Activated T-helper 2 cell treated with anti-CD3 and anti-CD28 coated beads, Interferon-gamma antibody, Interleukin-2, Interleukin-4, amounts not matched to agents 10 μg/mL and 5 μg/mL and 100 μg/mL, durations not matched to agents 14 hours and 24 hours and 36 hours (primary cell): ENCODE measurements around the gene TDP1. TPM values are rescaled to one million over a fixed set of nuclear protein-coding genes. Genes with fewer than 3 reads are reported as not detected.

ENCODE experiments used
- DNase-seq: peaks from one replicate; pipeline ENCODE4 v3.0.0; 2021; ENCODE audit warnings: low spot score
- H3K27ac Mint-ChIP-seq: one replicate; pipeline ENCODE4 v1.8.0; 2021; ENCODE audit warnings: mixed read lengths
- H3K27me3 Mint-ChIP-seq: one replicate; pipeline ENCODE4 v1.8.0; 2021; ENCODE audit warnings: low read depth, mixed read lengths
- H3K36me3 Mint-ChIP-seq: one replicate; pipeline ENCODE4 v1.8.0; 2021; ENCODE audit warnings: low read depth, mixed read lengths
- H3K4me1 Mint-ChIP-seq: one replicate; pipeline ENCODE4 v1.8.0; 2021; ENCODE audit warnings: low read depth, mixed read lengths
- H3K4me3 Mint-ChIP-seq: one replicate; pipeline ENCODE4 v1.8.0; 2021; ENCODE audit warnings: low read depth, mild to moderate bottlenecking, moderate library complexity, mixed read lengths
- H3K9me3 Mint-ChIP-seq: one replicate; pipeline ENCODE4 v1.8.0; 2021; ENCODE audit warnings: mixed read lengths
- intact Hi-C: fragments of 100-400 bp; cut with micrococcal nuclease; formaldehyde crosslinking; loops from one replicate; pipeline ENCODE4 v1.15.1; 2023
- total RNA-seq: library from RNA; stranded (reverse); gene quantifications from 2 replicates; pipeline ENCODE4 v1.2.3, GENCODE V29; 2022

Gene TDP1
- total RNA-seq, 1 donor from 2014 or later: 97.5 TPM

GRCh38 chr14:89954070-89955021, 1.4 kb upstream of the TDP1 start, which contains the start of gene EFCAB11:
Gene EFCAB11 (minus strand): TSS chr14:89954730. CDS start chr14:89954660, 70 bp downstream.
- H3K36me3 Mint-ChIP-seq: peaks cover 30% of the 10 kb centered on the region
- peak within 1 kb of the TSS; percentile 87 for H3K4me3 Mint-ChIP-seq
- intact Hi-C loops: loop anchor here (1.0 to 10.0 kb wide), 8 partner anchors 9 to 1390 kb away; partner anchors contain the start of genes FOXN3, PSMC1, RPS6KA5 and ZC3H14
- no peaks in the 10 kb centered on the region for H3K27me3 Mint-ChIP-seq
- H3K4me1 Mint-ChIP-seq: peaks cover 43% of the 10 kb centered on the region
- peak within 1 kb of the TSS; percentile 81 for H3K27ac Mint-ChIP-seq
- no peaks in the 10 kb centered on the region for H3K9me3 Mint-ChIP-seq
- DNase-seq: peak; percentile 96

- H3K36me3 Mint-ChIP-seq: peaks cover 36% of the 10 kb centered on the region
- no peaks in the 10 kb centered on the region for H3K9me3 Mint-ChIP-seq
- DNase-seq: no peak
- H3K27ac Mint-ChIP-seq: peak overlapping the region; percentile 81
- H3K4me1 Mint-ChIP-seq: peaks cover 48% of the 10 kb centered on the region
- intact Hi-C loops: loop anchor here (1.0 to 10.0 kb wide), 8 partner anchors 10 to 1390 kb away; partner anchors contain the start of genes FOXN3, PSMC1, RPS6KA5 and ZC3H14
- no peaks in the 10 kb centered on the region for H3K27me3 Mint-ChIP-seq
- H3K4me3 Mint-ChIP-seq: peak overlapping the region; percentile 87
These were observed 544 bp upstream of the TDP1 start for GRCh38 chr14:89955022-89955744.

- H3K36me3 Mint-ChIP-seq: peaks cover 50% of the 10 kb centered on the region
- peaks cover 62% of the 10 kb centered on the region for H3K4me1 Mint-ChIP-seq
- H3K4me3 Mint-ChIP-seq: peak overlapping the region; percentile 89
- H3K27ac Mint-ChIP-seq: peak overlapping the region; percentile 97
- no peak for DNase-seq
- H3K9me3 Mint-ChIP-seq: no peaks in the 10 kb centered on the region
- no peaks in the 10 kb centered on the region for H3K27me3 Mint-ChIP-seq
- intact Hi-C loops: loop anchor here (2.0 to 10.0 kb wide), 8 partner anchors 48 to 1392 kb away; partner anchors contain the start of genes PSMC1, RPS6KA5 and ZC3H14
These were observed 908 bp downstream of the TDP1 start for GRCh38 chr14:89956661-89957009.

- DNase-seq: no peak
- Mint-ChIP-seq H3K27ac (peak overlapping the region; percentile 97), H3K9me3 (no peaks in the 10 kb centered on the region), H3K27me3 (no peaks in the 10 kb centered on the region), H3K4me3 (peak overlapping the region; percentile 89), H3K36me3 (peaks cover 57% of the 10 kb centered on the region), H3K4me1 (peaks cover 65% of the 10 kb centered on the region)
- intact Hi-C loops: loop anchor here (2.0 to 10.0 kb wide), 8 partner anchors 47 to 1393 kb away; partner anchors contain the start of genes PSMC1, RPS6KA5 and ZC3H14
These were observed 1.6 kb downstream of the TDP1 start for GRCh38 chr14:89957376-89957775.

- H3K9me3 Mint-ChIP-seq: no peaks in the 10 kb centered on the region
- H3K4me3 Mint-ChIP-seq: peak overlapping the region; percentile 89
- DNase-seq: no peak
- peak overlapping the region; percentile 97 for H3K27ac Mint-ChIP-seq
- intact Hi-C loops: loop anchor here (2.0 to 10.0 kb wide), 8 partner anchors 47 to 1393 kb away; partner anchors contain the start of genes PSMC1, RPS6KA5 and ZC3H14
- H3K4me1 Mint-ChIP-seq: peaks cover 64% of the 10 kb centered on the region
- no peaks in the 10 kb centered on the region for H3K27me3 Mint-ChIP-seq
- peaks cover 61% of the 10 kb centered on the region for H3K36me3 Mint-ChIP-seq
These were observed 2.1 kb downstream of the TDP1 start for GRCh38 chr14:89957791-89958190.

DNA sequence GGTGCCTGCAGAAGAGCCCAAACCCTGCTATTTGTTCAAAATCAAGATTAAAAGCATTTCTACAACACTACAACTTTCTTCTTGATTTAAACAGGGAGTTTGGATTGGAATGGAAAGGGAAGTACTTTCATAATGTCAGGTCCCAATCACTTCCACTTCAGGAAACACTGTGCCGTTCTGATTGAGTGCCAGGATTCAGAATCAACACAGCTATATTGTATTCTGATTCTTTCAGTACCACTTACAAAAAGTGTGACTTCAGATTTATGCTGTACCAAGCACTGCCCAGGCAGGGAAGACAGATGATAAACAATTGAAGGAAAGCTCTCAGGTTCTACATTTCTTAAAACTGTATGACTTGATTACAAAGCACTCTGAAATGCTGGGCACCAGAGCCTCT, 3.2 kb downstream of the TDP1 start:
- no peak overlapping the region for H3K27ac Mint-ChIP-seq
- peaks cover 73% of the 10 kb centered on the region for H3K36me3 Mint-ChIP-seq
- H3K4me3 Mint-ChIP-seq: peak overlapping the region; percentile 10
- peaks cover 56% of the 10 kb centered on the region for H3K4me1 Mint-ChIP-seq
- no peaks in the 10 kb centered on the region for H3K27me3 Mint-ChIP-seq
- DNase-seq: no peak
- no peaks in the 10 kb centered on the region for H3K9me3 Mint-ChIP-seq
- intact Hi-C loops: loop anchor here (5.0 to 10.0 kb wide), 6 partner anchors 98 to 1394 kb away; partner anchors contain the start of genes PSMC1, RPS6KA5 and ZC3H14

GRCh38 chr14:89959853-89960445, 4.2 kb downstream of the TDP1 start:
- DNase-seq: no peak
- peak overlapping the region; percentile 87 for H3K27ac Mint-ChIP-seq
- intact Hi-C loops: loop anchor here (5.0 to 10.0 kb wide), 6 partner anchors 97 to 1395 kb away; partner anchors contain the start of genes PSMC1, RPS6KA5 and ZC3H14
- H3K4me1 Mint-ChIP-seq: peaks cover 51% of the 10 kb centered on the region
- no peaks in the 10 kb centered on the region for H3K27me3 Mint-ChIP-seq
- no peaks in the 10 kb centered on the region for H3K9me3 Mint-ChIP-seq
- H3K4me3 Mint-ChIP-seq: peak overlapping the region; percentile 43
- H3K36me3 Mint-ChIP-seq: peaks cover 81% of the 10 kb centered on the region

GRCh38 chr14:89960914-89961313, 5.2 kb downstream of the TDP1 start:
- peak overlapping the region; percentile 87 for H3K27ac Mint-ChIP-seq
- no peak overlapping the region for H3K4me3 Mint-ChIP-seq
- no peaks in the 10 kb centered on the region for H3K9me3 Mint-ChIP-seq
- H3K36me3 Mint-ChIP-seq: peaks cover 90% of the 10 kb centered on the region
- no peaks in the 10 kb centered on the region for H3K27me3 Mint-ChIP-seq
- DNase-seq: no peak
- intact Hi-C loops: no loop called here
- peaks cover 54% of the 10 kb centered on the region for H3K4me1 Mint-ChIP-seq

DNA sequence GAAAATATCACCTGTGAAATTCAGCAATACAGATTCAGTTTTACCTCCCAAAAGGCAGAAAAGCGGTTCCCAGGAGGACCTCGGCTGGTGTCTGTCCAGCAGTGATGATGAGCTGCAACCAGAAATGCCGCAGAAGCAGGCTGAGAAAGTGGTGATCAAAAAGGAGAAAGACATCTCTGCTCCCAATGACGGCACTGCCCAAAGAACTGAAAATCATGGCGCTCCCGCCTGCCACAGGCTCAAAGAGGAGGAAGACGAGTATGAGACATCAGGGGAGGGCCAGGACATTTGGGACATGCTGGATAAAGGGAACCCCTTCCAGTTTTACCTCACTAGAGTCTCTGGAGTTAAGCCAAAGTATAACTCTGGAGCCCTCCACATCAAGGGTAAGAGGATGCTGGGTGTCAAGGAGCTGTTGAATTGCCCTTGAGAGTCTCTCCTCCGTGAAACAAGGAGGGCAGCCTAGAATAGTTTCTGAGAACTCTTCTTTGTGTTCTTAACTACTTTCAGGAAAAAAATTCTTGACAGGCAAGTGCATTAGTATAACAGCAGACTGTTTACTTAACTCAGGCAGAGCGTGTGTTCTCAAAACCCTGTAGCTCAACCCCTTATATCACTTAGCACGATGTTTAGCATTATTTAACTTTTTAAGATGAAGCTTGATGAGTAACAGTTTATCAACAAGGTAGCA, 7.7 kb downstream of the TDP1 start:
- Mint-ChIP-seq H3K27me3 (no peaks in the 10 kb centered on the region), H3K27ac (no peak overlapping the region), H3K4me1 (peaks cover 40% of the 10 kb centered on the region), H3K4me3 (no peak overlapping the region), H3K36me3 (peaks cover 87% of the 10 kb centered on the region), H3K9me3 (no peaks in the 10 kb centered on the region)
- intact Hi-C loops: no loop called here
- DNase-seq: no peak

DNA sequence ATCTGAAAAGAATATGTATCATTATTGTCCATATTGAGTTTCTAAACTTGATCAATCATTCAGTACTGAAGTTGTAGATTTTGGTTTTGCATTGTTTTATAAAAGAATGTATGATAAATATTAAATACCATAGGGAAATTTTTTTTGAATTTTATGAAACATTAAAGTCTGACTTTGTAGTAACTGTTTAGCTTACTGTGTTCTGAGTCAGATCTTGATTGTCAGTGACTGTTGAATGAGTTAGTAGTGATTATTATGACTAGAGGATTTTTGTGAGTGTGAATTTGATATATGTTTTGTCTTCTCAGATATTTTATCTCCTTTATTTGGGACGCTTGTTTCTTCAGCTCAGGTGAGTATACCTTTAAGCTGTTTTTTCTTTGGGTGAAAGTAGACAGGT, 10.1 kb downstream of the TDP1 start:
- DNase-seq: no peak
- peak overlapping the region; percentile 52 for H3K27ac Mint-ChIP-seq
- no peaks in the 10 kb centered on the region for H3K27me3 Mint-ChIP-seq
- no peaks in the 10 kb centered on the region for H3K9me3 Mint-ChIP-seq
- peaks cover 25% of the 10 kb centered on the region for H3K4me1 Mint-ChIP-seq
- intact Hi-C loops: no loop called here
- peaks cover 84% of the 10 kb centered on the region for H3K36me3 Mint-ChIP-seq
- no peak overlapping the region for H3K4me3 Mint-ChIP-seq

DNA sequence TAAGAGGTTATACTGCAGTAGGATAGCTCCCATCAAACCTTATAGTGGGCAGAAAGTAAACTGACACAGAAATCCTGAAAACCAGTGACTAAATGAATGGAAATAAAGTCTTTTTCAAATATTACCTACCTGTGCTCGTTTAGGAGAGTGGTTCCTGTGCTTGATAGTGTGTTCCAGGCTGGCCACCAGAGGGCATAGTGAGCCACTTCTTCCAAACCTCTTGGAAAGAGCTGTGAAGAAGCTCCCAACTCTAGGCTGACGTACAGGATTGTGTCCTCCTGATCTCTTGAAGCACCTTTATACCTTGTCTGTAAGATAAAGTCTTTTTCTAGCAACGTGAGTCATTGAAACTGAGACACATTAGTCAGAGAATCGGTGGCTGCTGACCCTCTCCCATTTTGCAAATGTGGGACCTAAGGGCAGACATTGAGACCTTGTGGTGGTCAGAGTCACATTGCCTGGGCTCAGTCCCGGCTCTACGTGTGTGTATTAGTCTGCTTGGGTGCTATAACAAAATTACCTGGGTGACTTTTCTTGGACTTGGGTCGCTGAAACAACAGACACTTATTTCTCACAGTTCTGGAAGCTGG, 17.6 kb downstream of the TDP1 start:
- no peak overlapping the region for H3K27ac Mint-ChIP-seq
- no peak overlapping the region for H3K4me3 Mint-ChIP-seq
- H3K36me3 Mint-ChIP-seq: peaks cover 71% of the 10 kb centered on the region
- peaks cover 4% of the 10 kb centered on the region for H3K4me1 Mint-ChIP-seq
- H3K27me3 Mint-ChIP-seq: no peaks in the 10 kb centered on the region
- intact Hi-C loops: loop anchor here (2.0 to 10.0 kb wide), 2 partner anchors 87 to 261 kb away; partner anchors contain the start of gene KCNK13
- no peaks in the 10 kb centered on the region for H3K9me3 Mint-ChIP-seq
- DNase-seq: no peak
